Spleen (tissue), 11 donors: Measurements from ENCODE around the gene NOS1AP. TPM values are rescaled to one million over a fixed set of nuclear protein-coding genes. Genes with fewer than 3 reads are reported as not detected.

Source experiments
- DNase-seq: peaks from one replicate; pipeline ENCODE4 v3.0.0-alpha.2; 2020
- H3K27ac ChIP-seq, 8 donors: fragments of 200-600 bp; sonication (generic) in 7 of 8; 1 replicate in 4 of 8; 2 replicates in 4 of 8; pipeline versions ENCODE4 v1.5.0 to v1.8.0; 2016 to 2021; ENCODE audit warnings: inconsistent platforms in 4 of 8, mild to moderate bottlenecking in 4 of 8, moderate library complexity in 1 of 8
- H3K27me3 ChIP-seq, 7 donors: fragments of 200-600 bp; sonication (generic) in 6 of 7; replicated peaks in 1 of 7; 1 replicate in 4 of 7; 2 replicates in 3 of 7; pipeline versions ENCODE4 v1.5.0 to v1.8.0; 2016 to 2021; ENCODE audit warnings: inconsistent platforms in 3 of 7, mild to moderate bottlenecking in 1 of 7
- H3K36me3 ChIP-seq, 6 donors: fragments of 200-600 bp; sonication (generic) in 5 of 6; 1 replicate in 4 of 6; 2 replicates in 2 of 6; pipeline versions ENCODE4 v1.5.0 to v1.8.0; 2016 to 2021; ENCODE audit warnings: inconsistent platforms in 2 of 6
- H3K4me1 ChIP-seq, 6 donors: fragments of 200-600 bp; sonication (generic) in 5 of 6; 1 replicate in 3 of 6; 2 replicates in 3 of 6; pipeline versions ENCODE4 v1.5.0 to v1.8.0; 2016 to 2021; ENCODE audit warnings: inconsistent platforms in 3 of 6
- H3K4me3 ChIP-seq, 8 donors: fragments of 200-600 bp; sonication (generic) in 7 of 8; 1 replicate in 4 of 8; 2 replicates in 4 of 8; pipeline versions ENCODE4 v1.5.0 to v1.8.0; 2016 to 2021; ENCODE audit warnings: inconsistent platforms in 4 of 8, mild to moderate bottlenecking in 4 of 8, moderate library complexity in 2 of 8
- H3K9me3 ChIP-seq, 8 donors: fragments of 200-600 bp; sonication (generic) in 7 of 8; 1 replicate in 4 of 8; 2 replicates in 4 of 8; pipeline versions ENCODE4 v1.5.0 to v1.8.0; 2016 to 2021; ENCODE audit warnings: inconsistent platforms in 4 of 8
- POLR2A ChIP-seq, 3 donors: fragments of 450-650 bp; IDR thresholded peaks; one replicate each; pipeline ENCODE4 v1.5.1; 2017; ENCODE audit warnings: antibody characterized with exemption in 3 of 3, mild to moderate bottlenecking in 1 of 3
- POLR2AphosphoS5 ChIP-seq, 3 donors: sonication (generic); formaldehyde crosslinking; IDR thresholded peaks; one replicate each; pipeline ENCODE4 v1.5.1; 2017; ENCODE audit warnings: antibody characterized with exemption in 3 of 3
- WGBS, 5 donors: extraction: QIAGEN DNeasy Blood & Tissue Kit in 3 of 5; methylation state at CpG; one replicate each; pipeline versions ENCODE4 v1.1.5 to v1.1.7; 2013 to 2018; 5-methylcytosine and 5-hydroxymethylcytosine counted together
- intact Hi-C: fragments of 100-400 bp; cut with DNase I; formaldehyde crosslinking; loops from one replicate; pipeline ENCODE4 v1.15.0; 2023; ENCODE audit warnings: low total_unique reads
- polyA plus RNA-seq, 3 donors: library from polyadenylated mRNA; stranded (reverse); fragments of 200-250 nt; gene quantifications; one replicate each; pipeline ENCODE4 v1.2.1, GENCODE V29; 2013
- total RNA-seq, 7 donors: library from RNA; depleted of rRNA in 3 of 7; stranded (reverse); fragments of >200 nt in 3 of 7; fragmentation: NEBNext Ultra II Directional in 4 of 7; extraction: Animal tissue kit (Norgen Biotek cat#: 25700) in 4 of 7; gene quantifications; one replicate each; pipeline versions ENCODE4 v1.1.0 to v1.2.1, GENCODE V29; 2016 to 2021
- TF ChIP-seq, protein P1 (sequence below), 11 experiments: fragments of 200-600 bp in 7 of 11; fragments of 450-650 bp in 4 of 11; sonication (generic) in 4 of 11; IDR thresholded peaks in 8 of 11; conservative IDR thresholded peaks in 3 of 11; 1 replicate in 7 of 11; 2 replicates in 4 of 11; pipeline versions ENCODE4 v1.4.0 to v1.8.0; 2016 to 2021; ENCODE audit warnings: antibody characterized with exemption in 11 of 11, inconsistent platforms in 4 of 11, mild to moderate bottlenecking in 1 of 11
- donor health status: healthy with polysubstance abuse.
- donor health status: DM: no; HTN: no; CAD: no; lungs with moderate emphysema.
- donor health status: DM: no; HTN: no; CAD: no.
- donor health status: Bipolar disorder and iron deficiency.
- donor health status: healthy.
- donor health status: DM: no; HTN: no; CAD: no.
- donor health status: DM: yes; HTN: yes; CAD: no.

NOS1AP gene
- total and polyA plus RNA-seq, 10 donors, result 0.16 to 1.7 (median 0.60) TPM; not detected in 2

DNA sequence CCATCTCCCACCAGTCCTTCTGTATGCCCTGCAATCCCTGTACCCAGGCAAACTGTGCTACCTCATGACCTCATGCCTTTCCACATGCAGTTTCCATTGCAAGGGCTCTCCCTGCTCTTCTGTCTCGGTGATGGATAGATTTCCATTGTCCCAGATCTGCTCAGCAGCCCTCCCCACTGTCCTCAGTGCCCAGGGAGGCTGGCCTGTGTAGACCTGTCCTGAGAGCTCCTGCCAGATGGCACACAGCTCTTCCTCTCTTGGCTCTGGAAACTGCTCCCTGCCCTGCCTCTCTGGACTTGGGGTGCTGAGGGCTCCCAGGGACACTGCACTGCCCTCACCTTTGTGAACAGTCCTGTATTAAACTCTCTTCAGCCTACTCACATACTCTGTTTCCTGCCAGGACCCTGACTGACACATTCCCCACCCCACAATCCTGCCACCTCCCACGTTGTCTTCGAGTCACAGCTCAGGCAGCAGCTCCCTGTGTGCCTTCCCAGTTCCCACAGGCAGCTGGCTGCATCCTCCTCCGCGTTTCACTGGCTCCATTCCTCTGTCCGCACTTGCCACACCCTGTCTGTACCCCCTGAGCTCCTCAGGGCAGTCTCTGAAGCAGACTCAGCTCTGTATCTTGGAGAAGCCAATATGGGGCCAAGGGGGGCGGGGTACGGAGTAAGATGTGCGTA lies 250.1 kb downstream of the NOS1AP start:
- intact Hi-C loops, result no loop called here
- Histone ChIP-seq H3K27ac (no peak overlapping the region), H3K27me3 (peaks cover 0 to 26% (median 0%) of the 10 kb centered on the region in 7 donors), H3K36me3 (no peaks in the 10 kb centered on the region), H3K9me3 (no peaks in the 10 kb centered on the region), H3K4me3 (no peak overlapping the region), H3K4me1 (peaks cover 0 to 7% (median 0%) of the 10 kb centered on the region in 6 donors)
- DNase-seq, result no peak
- 64 to 79% (median 78%) methylated on average over 9 of the region's 9 CpGs for WGBS, 5 donors
- TF ChIP-seq POLR2A (IDR thresholded peaks at IDR 0.05) (no peak), POLR2AphosphoS5 (IDR thresholded peaks at IDR 0.05) (no peak)
- TF ChIP-seq, protein P1, sequence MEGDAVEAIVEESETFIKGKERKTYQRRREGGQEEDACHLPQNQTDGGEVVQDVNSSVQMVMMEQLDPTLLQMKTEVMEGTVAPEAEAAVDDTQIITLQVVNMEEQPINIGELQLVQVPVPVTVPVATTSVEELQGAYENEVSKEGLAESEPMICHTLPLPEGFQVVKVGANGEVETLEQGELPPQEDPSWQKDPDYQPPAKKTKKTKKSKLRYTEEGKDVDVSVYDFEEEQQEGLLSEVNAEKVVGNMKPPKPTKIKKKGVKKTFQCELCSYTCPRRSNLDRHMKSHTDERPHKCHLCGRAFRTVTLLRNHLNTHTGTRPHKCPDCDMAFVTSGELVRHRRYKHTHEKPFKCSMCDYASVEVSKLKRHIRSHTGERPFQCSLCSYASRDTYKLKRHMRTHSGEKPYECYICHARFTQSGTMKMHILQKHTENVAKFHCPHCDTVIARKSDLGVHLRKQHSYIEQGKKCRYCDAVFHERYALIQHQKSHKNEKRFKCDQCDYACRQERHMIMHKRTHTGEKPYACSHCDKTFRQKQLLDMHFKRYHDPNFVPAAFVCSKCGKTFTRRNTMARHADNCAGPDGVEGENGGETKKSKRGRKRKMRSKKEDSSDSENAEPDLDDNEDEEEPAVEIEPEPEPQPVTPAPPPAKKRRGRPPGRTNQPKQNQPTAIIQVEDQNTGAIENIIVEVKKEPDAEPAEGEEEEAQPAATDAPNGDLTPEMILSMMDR (IDR thresholded peaks at IDR 0.05 in 8 of 11, conservative IDR thresholded peaks at IDR 0.05 in 3 of 11), result no peak

DNA sequence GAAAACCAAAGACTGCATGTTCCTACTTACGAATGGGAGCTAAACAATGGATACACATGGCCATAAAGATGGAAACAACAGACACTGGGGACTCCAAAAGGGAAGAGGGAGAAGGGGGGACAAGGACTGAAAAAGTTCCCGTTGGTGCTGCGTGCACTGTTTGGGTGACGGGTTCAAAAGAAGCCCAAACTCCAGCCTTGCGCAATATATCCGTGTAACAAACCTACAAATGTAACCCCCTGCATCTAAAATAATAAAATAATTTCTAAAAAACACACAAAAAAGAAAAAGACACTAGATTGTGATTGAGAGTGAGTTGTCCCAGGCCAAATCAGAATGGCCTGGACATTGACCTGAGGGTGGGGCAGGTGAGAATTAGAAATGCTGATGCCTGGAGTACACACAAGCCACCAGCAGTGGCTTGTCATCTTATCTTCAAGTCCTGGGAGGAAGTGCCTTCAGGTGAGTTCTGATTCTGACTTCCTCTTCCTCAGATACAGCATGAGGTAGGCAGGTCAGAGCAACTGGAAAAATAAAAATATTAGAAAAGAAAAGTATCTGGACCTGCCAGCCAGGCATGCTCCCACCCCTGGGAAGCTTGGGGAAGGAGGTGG lies 252.4 kb downstream of the NOS1AP start:
- TF ChIP-seq, protein P1 (IDR thresholded peaks at IDR 0.05 in 8 of 11, conservative IDR thresholded peaks at IDR 0.05 in 3 of 11), result no peak
- TF ChIP-seq POLR2AphosphoS5 (IDR thresholded peaks at IDR 0.05) (no peak), POLR2A (IDR thresholded peaks at IDR 0.05) (no peak)
- H3K27me3 ChIP-seq, result peaks cover 0 to 26% (median 0%) of the 10 kb centered on the region in 7 donors
- 84 to 93% (median 89%) methylated on average over 6 of the region's 6 CpGs for WGBS, 5 donors
- no peak overlapping the region for H3K4me3 ChIP-seq
- H3K9me3 ChIP-seq, result no peaks in the 10 kb centered on the region
- H3K27ac ChIP-seq, result no peak overlapping the region
- peaks cover 0 to 14% (median 0%) of the 10 kb centered on the region in 6 donors for H3K4me1 ChIP-seq
- DNase-seq, result no peak
- H3K36me3 ChIP-seq, result no peaks in the 10 kb centered on the region
- intact Hi-C loops, result no loop called here

DNA sequence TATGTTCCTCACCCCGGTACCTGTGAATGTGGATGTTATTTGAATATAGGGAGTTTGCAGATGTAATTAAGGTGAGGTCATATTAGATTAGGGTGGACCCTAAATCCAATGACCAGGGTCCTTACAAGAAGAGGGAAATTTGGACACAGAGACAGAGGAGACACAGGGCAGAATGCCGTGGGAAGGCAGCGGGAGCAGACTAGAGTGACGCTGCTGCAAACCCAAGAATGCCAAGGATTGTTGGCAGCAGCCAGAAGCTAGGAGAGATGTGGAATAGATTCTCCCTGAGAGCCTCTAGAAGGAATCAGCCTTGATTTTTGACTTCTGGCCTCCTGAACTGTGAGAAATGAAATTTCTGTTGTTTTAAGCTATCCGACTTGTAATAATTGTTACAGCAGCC lies 253.5 kb downstream of the NOS1AP start:
- H3K4me3 ChIP-seq, result no peak overlapping the region
- no peaks in the 10 kb centered on the region for H3K36me3 ChIP-seq
- peaks cover 0 to 9% (median 0%) of the 10 kb centered on the region in 6 donors for H3K4me1 ChIP-seq
- peaks cover 0 to 26% (median 0%) of the 10 kb centered on the region in 7 donors for H3K27me3 ChIP-seq
- no peak overlapping the region for H3K27ac ChIP-seq
- WGBS, 5 donors, result 86 to 98% (median 91%) methylated on average over 5 of the region's 5 CpGs
- no peaks in the 10 kb centered on the region for H3K9me3 ChIP-seq
- no peak for TF ChIP-seq POLR2AphosphoS5 (IDR thresholded peaks at IDR 0.05)
- TF ChIP-seq, protein P1 (IDR thresholded peaks at IDR 0.05 in 8 of 11, conservative IDR thresholded peaks at IDR 0.05 in 3 of 11), result no peak
- TF ChIP-seq POLR2A (IDR thresholded peaks at IDR 0.05), result no peak
- no peak for DNase-seq
- intact Hi-C loops, result no loop called here

DNA sequence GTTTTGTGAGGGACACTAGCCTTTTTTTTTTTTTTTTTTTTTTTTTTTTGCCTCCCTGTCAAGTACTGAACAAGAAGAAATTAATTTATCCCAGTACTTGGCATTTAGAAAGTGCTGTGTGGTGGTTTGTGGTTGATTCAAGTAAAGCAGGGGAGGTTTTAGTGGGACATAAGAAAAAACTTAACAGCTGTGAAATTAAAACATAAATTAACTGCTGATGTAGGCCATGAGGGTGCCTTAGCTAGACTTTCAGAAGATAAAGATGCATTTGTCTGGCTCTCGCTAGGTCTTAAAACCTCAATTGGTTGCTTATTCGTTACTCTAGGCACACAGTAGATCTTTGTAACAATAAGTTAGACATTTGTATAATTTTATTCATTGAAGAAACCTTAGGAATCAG lies 254.9 kb downstream of the NOS1AP start:
- Histone ChIP-seq H3K9me3 (no peaks in the 10 kb centered on the region), H3K4me3 (no peak overlapping the region), H3K27ac (no peak overlapping the region), H3K27me3 (peaks cover 0 to 20% (median 0%) of the 10 kb centered on the region in 7 donors), H3K4me1 (peaks cover 0 to 9% (median 0%) of the 10 kb centered on the region in 6 donors), H3K36me3 (no peaks in the 10 kb centered on the region)
- TF ChIP-seq, protein P1 (IDR thresholded peaks at IDR 0.05 in 8 of 11, conservative IDR thresholded peaks at IDR 0.05 in 3 of 11), result no peak
- TF ChIP-seq POLR2AphosphoS5 (IDR thresholded peaks at IDR 0.05) (no peak), POLR2A (IDR thresholded peaks at IDR 0.05) (no peak)
- WGBS, 5 donors, result 68 to 89% (median 73%) methylated on average over 2 of the region's 2 CpGs
- DNase-seq, result no peak
- intact Hi-C loops, result no loop called here
